GM21528 (cell line): ENCODE measurements around the gene PALB2.
"Not testable (repeated sequence)": the region's sequence is repeated elsewhere in the genome, so short reads cannot be mapped to it uniquely, and the experiment has no call there.

Experiments
- ATAC-seq: cut with Tn5 transposase; IDR thresholded peaks from one replicate; pipeline ENCODE4 v1.9.1; 2021; ENCODE audit warnings: mild to moderate bottlenecking, moderate library complexity; ENCODE audit not compliant: unreplicated experiment, low FRiP score

The PALB2 gene

GRCh38 chr16:23584186-23585076 lies 56.7 kb downstream of the PALB2 start:
- ATAC-seq = no peak

DNA sequence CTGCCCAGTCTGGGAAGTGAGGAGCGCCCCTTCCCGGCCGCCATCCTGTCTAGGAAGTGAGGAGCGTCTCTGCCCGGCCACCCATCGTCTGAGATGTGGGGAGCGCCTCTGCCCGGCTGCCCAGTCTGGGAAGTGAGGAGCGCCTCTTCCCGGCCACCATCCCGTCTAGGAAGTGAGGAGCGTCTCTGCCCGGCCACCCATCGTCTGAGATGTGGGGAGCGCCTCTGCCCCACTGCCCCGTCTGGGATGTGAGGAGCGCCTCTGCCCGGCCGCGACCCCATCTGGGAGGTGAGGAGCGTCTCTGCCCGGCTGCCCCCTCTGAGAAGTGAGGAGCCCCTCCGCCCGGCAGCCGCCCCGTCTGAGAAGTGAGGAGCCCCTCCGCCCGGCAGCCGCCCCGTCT lies 57.8 kb downstream of the PALB2 start:
- ATAC-seq = not testable (repeated sequence)

- ATAC-seq = no peak
Measured at GRCh38 chr16:23581764-23582163, 59.3 kb downstream of the PALB2 start.

- no peak for ATAC-seq
Measured at GRCh38 chr16:23580391-23580790, 60.7 kb downstream of the PALB2 start.

DNA sequence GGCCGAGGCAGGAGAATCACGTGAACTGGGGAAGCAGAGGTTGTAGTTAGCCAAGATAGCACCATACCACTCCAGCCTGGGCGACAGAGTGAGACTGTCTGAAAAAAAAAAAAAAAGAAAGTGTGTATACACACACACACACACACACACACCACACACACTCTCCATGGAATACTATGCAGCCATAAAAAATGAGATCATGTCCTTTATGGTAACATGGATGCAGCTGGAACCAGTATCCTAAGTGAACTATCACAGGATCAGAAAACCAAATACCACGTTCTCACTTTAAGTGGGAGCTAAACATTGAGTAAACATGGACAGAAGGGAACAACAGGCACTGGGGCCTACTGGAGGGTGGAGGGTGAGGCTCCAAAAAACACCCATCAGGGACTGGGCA lies 61.7 kb downstream of the PALB2 start:
- ATAC-seq = no peak

DNA sequence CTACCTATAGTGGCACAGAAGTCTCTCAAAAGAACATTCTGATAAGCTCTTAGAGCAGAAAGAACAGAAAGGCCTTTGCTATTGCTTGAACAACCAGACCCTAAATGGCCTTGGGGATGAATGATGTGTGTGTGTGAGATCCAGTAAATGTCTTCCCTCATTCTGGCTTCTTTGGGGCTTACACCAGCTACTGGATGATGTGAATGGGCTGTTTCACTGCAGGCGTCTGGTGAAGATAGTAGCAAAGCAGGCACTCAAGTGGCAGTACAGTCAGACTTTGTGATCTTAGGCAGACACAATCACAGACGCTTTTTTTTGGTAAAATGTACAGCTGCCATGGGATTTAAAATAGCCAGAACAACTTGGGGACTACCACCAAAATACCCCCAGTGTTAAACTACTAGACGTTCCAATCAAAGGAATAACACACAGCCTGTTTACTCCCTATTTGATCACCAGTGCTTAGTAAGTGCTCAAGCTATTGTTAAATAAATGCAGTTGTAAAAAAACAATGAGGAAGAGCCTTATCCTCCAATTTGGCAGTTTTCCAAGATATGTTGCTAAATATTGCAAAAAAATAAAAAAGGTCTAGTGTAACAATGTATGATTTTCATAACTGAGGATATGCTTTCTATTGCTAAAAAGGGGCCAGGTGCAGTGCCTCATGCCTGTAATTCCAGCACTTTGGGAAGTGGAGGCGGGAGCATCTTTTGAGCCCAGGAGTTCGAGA lies 62.8 kb downstream of the PALB2 start:
- ATAC-seq = no peak

DNA sequence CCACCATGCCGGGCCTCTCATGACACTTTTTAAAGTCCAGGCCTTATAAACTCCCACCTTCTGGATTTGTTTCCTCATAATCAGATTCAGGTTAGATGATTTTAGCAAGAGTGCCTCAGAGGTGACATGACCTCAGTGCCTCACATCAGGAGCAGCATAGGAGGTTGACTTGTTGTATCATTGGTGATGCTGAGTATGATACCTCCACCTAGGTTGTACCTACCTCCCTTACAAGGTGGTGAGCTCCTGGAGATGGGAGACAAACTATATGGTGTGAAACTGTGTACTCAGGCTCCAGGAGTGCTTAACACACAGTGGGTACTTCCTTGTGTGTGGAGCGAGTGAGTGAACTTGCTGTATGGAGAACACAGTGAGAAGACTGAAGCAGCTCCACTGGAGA lies 63.6 kb downstream of the PALB2 start:
- ATAC-seq = no peak

DNA sequence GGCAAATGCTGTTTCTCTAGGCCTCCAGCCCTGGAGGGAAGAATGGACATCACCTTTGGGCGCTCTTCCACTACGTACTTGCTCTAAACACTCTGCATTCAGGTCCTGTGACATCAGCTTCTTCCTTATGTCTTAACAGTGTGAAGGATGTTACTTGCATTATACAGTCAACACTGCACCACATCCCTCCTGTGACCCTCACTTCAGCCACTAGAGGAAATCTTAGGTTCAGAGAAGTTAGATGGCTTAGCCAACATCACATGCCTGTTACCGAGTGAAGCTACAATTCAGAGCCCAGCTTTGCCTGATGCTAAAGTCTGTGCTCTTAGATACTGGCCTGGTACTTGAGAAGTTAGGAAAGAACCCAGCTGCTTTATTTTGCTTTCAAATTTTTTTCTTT lies 65.3 kb downstream of the PALB2 start:
- ATAC-seq = no peak

DNA sequence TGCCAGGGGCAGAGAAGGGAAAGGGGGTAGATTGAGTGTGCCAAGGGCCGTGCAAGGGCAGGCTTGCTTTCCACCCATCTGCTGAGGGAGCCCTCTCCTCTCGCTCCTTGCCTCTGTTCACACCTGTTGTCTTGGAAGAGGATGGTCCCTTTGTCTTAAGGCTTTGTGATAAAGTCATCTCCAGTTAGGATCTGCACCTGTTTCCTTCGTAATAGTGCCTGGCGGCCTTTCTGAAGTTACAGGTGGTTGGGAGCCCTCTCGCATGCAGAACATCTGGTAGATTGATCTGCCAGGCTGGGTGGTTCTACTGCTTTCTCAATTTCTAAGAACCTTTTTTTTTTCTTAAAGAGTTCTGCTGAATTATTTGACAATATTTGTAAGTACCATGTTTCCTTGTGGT lies 67.3 kb downstream of the PALB2 start:
- ATAC-seq = no peak

DNA sequence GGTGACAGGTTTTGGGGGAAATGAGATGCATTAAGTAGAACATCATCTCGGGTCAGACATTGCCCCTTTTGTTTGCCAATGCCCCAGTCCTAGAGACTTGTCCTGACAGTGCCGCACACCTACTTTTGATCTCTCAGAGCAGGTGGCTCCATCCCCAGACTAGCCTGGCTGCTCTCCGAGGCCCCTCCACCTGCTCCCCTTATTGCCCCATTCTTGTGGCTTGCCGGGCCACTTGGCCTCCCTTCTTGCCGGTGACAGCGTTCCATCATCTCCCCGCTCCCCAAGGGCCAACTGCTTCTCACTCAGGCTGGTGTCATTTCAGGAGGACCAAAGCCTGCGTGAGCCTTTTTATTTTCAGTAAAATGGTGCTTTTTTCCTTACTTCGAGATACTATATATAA lies 68.7 kb downstream of the PALB2 start:
- no peak for ATAC-seq

GRCh38 chr16:23571895-23572294 lies 69.2 kb downstream of the PALB2 start:
- no peak for ATAC-seq

DNA sequence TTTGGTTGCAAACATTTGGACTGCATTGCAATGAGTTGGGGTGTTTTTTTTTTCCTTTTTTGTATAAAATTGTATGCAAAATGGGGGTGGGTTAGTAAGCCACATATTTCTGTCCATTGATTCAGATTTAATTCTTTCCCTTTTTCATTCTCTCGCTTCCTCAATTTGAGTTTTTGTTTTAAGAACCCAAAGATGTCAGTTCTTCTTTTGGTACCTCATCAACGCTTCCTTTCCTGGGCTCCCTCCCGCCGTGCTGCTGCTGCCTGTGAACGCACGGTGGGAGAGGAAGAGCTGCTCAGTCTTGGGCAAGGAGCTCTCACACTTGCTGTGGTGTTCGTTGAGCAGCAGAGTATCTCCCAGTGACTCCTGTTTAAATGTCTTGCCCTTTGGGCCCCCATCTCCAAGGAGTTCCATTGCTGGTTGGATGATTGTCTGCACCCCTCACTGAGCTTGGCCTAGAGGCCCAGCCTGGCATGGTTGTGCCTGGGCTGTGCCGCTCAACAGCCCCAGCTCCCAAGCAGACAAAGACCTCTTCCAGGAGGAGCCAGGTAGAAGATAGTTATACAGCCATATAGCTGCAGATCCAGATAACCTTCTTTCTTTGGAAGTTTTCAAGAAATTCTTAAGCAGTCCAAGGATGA lies 70.0 kb downstream of the PALB2 start:
- ATAC-seq = no peak

DNA sequence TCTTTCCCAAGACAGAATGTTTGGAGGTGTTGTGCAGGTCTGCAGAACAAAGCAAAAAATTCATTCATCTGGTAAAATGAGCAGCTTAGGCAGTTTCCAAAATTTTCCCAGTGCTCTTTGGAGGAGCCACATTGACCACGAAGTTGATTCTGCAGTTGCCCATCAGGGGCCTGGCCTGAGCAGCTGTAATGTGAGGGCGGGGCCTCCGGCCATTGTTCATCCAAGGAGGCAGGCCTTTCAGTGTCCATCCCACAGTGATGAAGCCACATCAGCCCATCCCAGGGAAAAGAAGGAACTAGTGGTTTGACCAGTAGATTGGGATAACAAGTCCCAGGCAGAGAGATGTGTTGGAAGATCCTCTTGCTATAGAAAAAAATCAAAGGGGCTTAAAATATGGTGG lies 73.5 kb downstream of the PALB2 start:
- no peak for ATAC-seq

DNA sequence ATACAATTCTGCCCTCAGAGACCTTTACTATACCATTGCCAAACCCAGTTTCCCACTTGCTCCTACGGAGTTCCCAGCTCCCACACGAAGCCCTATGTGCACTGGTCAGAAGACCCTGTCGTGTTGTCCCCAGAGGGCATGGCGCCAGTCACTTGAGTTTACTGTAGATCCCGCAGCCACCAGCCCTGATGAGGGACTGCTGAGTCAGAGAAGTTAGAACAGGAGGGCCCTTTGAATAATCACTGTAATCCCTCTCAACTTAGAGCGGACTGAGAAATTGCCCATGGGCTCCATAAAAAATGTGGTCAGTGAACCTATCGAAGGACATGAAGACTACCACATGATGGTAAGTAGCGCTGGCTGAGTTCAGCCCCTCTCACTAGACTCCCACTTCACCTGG lies 74.4 kb downstream of the PALB2 start:
- ATAC-seq = no peak

DNA sequence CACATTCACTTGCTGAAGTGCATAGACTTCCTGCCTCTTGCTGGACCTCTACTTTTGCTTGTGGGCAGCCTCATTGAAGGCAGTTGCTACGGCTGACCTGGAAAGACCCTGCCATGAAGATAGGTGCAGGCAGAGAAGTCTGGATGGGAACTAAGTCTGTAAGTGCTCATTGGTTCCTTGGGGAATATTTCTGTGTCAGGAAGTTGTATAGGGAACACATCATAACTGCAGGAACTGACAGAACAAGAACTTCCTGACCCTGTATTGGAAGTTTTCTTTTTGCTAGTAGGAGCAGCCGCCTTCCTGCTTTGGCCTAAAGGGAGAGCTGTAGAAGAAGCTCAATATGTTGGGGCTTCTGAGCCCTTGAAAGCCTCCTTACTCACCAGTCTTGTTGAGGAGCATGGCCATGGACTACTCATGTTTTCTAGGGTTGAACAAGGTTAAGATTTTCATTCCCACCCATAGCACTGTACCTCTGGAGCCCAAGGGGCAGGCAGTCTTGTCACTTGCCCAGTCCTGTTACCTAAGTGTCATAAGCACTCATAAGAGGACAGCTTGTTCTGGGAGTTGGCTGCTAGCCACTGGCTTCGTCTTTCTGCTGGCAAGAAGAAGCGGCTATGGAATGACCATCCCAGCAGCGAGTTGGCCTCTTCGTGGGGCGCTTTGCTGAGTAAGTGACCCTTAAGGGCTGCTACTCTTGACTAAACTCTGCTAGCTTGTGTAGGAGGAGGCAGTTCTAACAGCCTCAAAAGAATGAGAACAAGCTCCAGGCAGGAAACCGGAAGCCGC lies 76.3 kb downstream of the PALB2 start:
- no peak for ATAC-seq

DNA sequence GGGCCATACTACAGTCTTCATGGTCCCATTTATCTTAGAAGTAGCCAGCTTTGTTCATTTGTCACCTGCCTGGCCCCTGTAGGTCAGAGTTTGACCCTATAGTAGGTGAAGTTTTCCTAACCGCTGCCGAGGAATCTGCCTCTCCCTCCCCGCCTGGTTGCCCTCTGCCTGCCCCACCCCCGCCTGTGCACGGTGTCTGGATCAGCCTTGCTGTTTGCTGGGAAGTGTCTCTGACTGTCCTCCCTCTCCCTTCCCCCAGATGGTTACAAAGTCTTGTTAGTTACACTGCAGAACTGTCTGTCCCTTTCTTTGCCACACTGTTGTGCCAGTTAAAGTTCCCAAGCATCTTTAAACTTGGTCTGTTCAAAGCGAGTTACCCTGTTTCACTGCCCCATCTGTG lies 77.9 kb downstream of the PALB2 start:
- no peak for ATAC-seq

DNA sequence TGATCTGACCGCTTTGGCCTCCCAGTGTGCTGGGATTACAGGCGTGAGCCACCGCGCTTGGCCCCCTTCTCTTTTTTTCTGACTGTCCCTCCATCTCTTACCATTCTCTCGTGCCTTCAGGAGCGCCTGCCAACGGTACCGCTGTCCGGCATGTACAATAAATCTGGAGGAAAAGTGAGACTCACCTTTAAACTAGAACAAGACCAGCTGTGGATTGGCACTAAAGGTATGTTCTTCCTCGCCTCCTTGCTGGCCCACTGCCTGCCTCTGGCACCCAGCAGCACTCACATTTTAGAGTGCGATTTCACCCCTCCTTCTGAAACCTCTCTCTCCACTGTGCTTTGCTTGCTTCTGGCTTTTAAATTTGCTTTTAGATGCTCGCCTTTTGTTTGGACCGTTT lies 78.6 kb downstream of the PALB2 start:
- ATAC-seq = no peak

DNA sequence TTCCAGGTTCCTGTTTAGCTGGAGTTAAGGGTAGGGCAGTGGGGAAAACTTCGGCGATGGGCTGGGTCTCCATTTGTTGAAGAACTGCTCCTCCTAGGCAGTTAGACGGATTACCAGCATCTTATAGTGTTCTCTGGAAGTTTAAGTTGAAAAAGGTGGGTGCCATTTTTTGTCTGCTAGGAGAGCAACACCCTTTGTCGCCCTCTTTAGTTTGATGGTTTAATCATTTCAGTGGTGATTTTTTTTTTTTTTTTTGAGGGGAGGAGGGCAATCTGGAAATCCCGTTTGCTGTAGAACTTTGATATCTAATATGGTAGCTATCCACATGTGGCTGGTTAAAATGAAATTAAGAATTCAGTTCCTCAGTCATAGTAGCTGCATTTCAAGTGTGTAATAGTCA lies 79.5 kb downstream of the PALB2 start:
- no peak for ATAC-seq

DNA sequence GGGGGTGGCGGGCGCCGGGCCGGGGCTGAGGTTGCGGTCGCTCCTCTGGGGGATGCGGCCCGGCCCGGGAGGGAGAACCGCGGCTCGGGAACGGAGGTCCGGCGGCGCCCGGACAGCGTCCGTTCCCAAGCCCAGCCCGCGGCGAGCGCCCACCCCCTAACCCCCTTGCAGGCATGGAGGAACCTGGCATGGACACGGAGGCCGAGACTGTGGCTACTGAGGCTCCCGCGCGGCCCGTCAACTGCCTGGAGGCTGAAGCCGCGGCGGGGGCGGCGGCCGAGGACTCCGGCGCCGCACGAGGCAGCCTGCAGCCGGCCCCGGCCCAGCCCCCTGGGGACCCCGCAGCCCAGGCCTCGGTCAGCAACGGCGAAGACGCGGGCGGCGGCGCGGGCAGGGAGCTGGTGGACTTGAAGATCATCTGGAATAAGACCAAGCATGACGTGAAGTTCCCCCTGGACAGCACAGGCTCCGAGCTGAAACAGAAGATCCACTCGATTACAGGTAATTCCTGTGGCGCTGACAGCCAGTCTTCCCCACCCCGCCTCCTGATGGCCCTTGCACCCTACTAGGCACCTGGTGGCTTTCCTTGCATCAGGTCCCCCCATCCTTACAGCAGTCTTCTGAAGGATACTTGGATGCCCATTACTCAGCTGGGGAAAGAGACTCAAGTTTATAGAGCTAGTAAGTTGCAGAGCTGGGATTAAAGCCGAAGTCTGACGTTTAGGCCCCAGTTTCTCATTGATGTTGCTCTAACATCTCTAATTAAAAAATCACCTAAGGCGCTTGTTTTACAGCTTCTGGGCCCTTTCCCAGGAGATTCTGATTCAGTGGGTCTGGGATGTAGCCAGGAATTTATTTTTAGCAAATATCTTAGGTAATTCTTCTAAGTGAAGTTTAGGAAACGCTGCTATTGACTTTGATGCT lies 83.1 kb downstream of the PALB2 start:
- peak; percentile 12 for ATAC-seq
